ENCODE measurements around the gene ANKRD45.
"Not testable (repeated sequence)": the region's sequence is repeated elsewhere in the genome, so short reads cannot be mapped to it uniquely, and the experiment has no call there.

The ANKRD45 gene

DNA sequence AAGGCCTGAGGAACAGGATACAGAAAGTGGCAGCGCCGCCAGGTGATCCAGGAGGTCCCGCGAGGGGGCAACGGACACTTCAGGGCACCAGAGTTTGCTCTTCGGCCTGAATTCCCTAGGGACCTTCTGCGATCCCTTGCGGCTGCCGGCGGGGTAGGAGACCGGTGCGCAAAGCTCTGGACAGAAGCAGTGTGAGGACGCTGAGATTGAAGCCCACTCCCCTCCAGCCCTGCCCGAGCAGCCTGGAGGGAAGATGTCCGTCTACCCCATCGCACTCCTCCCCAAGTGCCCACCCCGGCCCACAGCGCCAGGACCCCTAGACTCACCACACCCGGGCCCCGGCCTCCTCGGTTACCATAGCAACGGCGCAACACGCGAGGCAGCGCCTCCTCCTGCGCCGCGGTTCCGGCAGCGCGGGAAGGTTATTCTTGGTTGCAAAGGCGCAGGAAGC, at the start of gene ANKRD45:
Gene ANKRD45 (minus strand): TSS at position 361 of the 451 bp plus-strand sequence. CDS start 10,433 bp downstream, outside the sequence.
- Histone ChIP-seq H3K9ac (ENCODE audit: low read length) (no peak within 1 kb of the TSS), H3K27ac (ENCODE audit: low read depth, low read length) (no peak within 1 kb of the TSS), H3K4me1 (ENCODE audit: control insufficient read depth, insufficient read depth, low read length) (no peaks in the 10 kb centered on the region), H3K27me3 (ENCODE audit: control insufficient read depth, insufficient read depth, low read length) (peaks cover 5% of the 10 kb centered on the region), H3K36me3 (ENCODE audit: control insufficient read depth, insufficient read depth, low read length) (no peaks in the 10 kb centered on the region), H3K4me3 (ENCODE audit: low read length) (no peak within 1 kb of the TSS)

GRCh38 chr1:173717238-173717637, 47.6 kb upstream of the ANKRD45 start:
- no peak overlapping the region for H3K9ac ChIP-seq (ENCODE audit: low read length)
- H3K4me3 ChIP-seq (ENCODE audit: low read length): no peak overlapping the region
- peaks cover 3% of the 10 kb centered on the region for H3K4me1 ChIP-seq (ENCODE audit: control insufficient read depth, insufficient read depth, low read length)
- no peaks in the 10 kb centered on the region for H3K27me3 ChIP-seq (ENCODE audit: control insufficient read depth, insufficient read depth, low read length)
- no peak overlapping the region for H3K27ac ChIP-seq (ENCODE audit: low read depth, low read length)
- no peaks in the 10 kb centered on the region for H3K36me3 ChIP-seq (ENCODE audit: control insufficient read depth, insufficient read depth, low read length)

DNA sequence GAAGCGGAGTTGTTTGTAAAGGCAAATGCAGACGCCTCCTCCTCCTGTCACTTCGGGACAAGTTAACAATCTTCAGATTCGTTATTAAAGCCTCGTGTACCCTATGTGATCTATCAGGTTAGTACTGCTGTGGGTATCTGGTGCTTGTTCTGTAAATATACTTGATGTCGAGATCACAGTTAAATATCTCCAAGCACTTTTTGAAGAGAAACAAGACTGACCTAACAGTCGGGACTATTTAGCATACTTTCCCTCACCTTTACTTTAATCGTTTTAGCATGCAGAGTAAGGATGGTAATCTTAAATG, 45.8 kb upstream of the ANKRD45 start:
- H3K36me3 ChIP-seq (ENCODE audit: control insufficient read depth, insufficient read depth, low read length): no peaks in the 10 kb centered on the region
- peak overlapping the region; percentile 85 for H3K9ac ChIP-seq (ENCODE audit: low read length)
- H3K4me3 ChIP-seq (ENCODE audit: low read length): peak overlapping the region; percentile 87
- H3K27ac ChIP-seq (ENCODE audit: low read depth, low read length): peak overlapping the region; percentile 82
- peaks cover 3% of the 10 kb centered on the region for H3K4me1 ChIP-seq (ENCODE audit: control insufficient read depth, insufficient read depth, low read length)
- no peaks in the 10 kb centered on the region for H3K27me3 ChIP-seq (ENCODE audit: control insufficient read depth, insufficient read depth, low read length)

DNA sequence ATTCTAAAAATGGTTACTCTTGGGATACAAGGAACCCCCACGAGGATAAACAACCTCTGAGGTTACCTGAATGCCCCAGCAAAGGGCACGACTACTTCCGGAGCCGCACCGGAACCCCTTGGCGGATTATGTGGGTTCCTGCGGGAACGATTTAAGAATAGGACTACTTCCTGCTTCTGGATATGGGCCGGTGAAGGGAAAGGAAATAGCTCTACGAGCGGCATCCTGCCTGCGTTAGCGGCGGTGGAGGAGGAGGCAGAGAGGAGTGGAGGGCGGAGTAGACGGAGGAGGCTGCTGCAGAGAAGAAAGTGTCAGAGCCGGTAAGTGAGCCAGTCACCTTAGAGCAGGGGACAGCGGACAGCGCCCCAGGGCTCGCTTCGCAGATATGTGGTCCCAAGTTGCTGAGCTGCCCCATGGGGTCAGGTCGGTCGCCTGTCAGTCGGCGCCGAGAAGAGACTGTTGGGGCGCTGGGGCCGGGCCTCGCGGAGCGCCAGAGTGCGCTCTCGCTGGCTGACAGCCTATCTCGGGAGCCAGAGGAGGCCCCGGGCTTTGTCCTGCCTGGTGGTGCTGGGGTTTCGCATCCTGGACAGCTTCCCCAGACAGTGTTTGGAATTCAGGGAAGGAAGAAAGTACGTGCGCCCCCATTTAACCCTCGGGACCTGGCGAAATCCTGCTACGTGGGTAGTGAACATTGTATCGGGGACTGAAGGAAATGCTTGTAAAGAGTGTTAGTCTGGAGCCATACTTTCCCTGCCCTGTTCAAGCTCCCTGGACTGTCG, 45.3 kb upstream of the ANKRD45 start, which contains the start of gene KLHL20:
Gene KLHL20 (plus strand): TSS at position 223 of the 779 bp plus-strand sequence. CDS start 1,063 bp downstream, outside the sequence.
- Histone ChIP-seq H3K27me3 (ENCODE audit: control insufficient read depth, insufficient read depth, low read length) (no peaks in the 10 kb centered on the region), H3K36me3 (ENCODE audit: control insufficient read depth, insufficient read depth, low read length) (no peaks in the 10 kb centered on the region), H3K4me3 (ENCODE audit: low read length) (peak within 1 kb of the TSS; percentile 87), H3K4me1 (ENCODE audit: control insufficient read depth, insufficient read depth, low read length) (peaks cover 3% of the 10 kb centered on the region), H3K9ac (ENCODE audit: low read length) (peak within 1 kb of the TSS; percentile 85), H3K27ac (ENCODE audit: low read depth, low read length) (peak within 1 kb of the TSS; percentile 82)

GRCh38 chr1:173714441-173714758, 44.7 kb upstream of the ANKRD45 start:
- Histone ChIP-seq H3K27me3 (ENCODE audit: control insufficient read depth, insufficient read depth, low read length) (no peaks in the 10 kb centered on the region), H3K4me1 (ENCODE audit: control insufficient read depth, insufficient read depth, low read length) (peaks cover 3% of the 10 kb centered on the region), H3K4me3 (ENCODE audit: low read length) (peak overlapping the region; percentile 87), H3K27ac (ENCODE audit: low read depth, low read length) (peak overlapping the region; percentile 82), H3K36me3 (ENCODE audit: control insufficient read depth, insufficient read depth, low read length) (no peaks in the 10 kb centered on the region), H3K9ac (ENCODE audit: low read length) (peak overlapping the region; percentile 85)

DNA sequence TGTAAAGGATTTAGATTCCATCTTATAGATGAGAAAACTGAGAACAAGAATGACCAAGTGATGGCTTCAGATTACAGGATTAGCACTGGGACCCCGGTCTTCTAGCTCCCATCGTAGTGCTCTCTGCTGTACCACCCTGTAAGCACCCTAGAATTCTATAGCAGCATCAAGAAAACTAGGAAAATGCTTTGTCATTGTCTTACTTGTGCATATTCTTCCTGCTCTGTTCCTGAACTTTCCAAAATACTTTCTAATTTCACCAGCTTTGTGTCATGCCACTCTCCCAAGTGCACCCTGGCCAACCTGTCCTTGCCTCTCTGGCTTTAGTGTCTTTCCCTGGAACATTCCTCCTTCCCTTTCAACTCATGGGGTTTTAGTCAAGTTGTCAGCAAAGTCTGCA, 39.1 kb upstream of the ANKRD45 start:
- Histone ChIP-seq H3K36me3 (ENCODE audit: control insufficient read depth, insufficient read depth, low read length) (no peaks in the 10 kb centered on the region), H3K27ac (ENCODE audit: low read depth, low read length) (no peak overlapping the region), H3K9ac (ENCODE audit: low read length) (no peak overlapping the region), H3K4me1 (ENCODE audit: control insufficient read depth, insufficient read depth, low read length) (no peaks in the 10 kb centered on the region), H3K4me3 (ENCODE audit: low read length) (no peak overlapping the region), H3K27me3 (ENCODE audit: control insufficient read depth, insufficient read depth, low read length) (no peaks in the 10 kb centered on the region)

DNA sequence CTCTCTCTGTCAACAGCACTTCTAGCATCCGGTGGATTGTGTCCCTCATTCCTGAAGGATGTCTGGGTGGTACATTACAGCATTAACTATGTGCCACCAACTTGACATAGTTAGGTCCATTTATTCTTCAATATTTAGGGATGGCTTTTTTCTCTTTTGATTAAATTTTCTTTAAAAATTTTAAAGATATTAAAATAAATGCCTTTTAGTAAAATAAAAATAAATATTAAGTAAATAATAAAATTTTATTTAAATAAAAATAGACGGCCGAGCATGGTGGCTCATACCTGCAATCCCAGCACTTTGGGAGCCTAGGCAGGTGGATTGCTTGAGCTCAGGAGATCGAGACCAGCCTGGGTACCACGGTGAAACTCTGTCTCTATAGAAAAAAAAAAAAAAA, 35.5 kb upstream of the ANKRD45 start:
- no peak overlapping the region for H3K9ac ChIP-seq (ENCODE audit: low read length)
- no peak overlapping the region for H3K27ac ChIP-seq (ENCODE audit: low read depth, low read length)
- no peaks in the 10 kb centered on the region for H3K4me1 ChIP-seq (ENCODE audit: control insufficient read depth, insufficient read depth, low read length)
- H3K36me3 ChIP-seq (ENCODE audit: control insufficient read depth, insufficient read depth, low read length): no peaks in the 10 kb centered on the region
- no peak overlapping the region for H3K4me3 ChIP-seq (ENCODE audit: low read length)
- no peaks in the 10 kb centered on the region for H3K27me3 ChIP-seq (ENCODE audit: control insufficient read depth, insufficient read depth, low read length)

- H3K27me3 ChIP-seq (ENCODE audit: control insufficient read depth, insufficient read depth, low read length): no peaks in the 10 kb centered on the region
- no peak overlapping the region for H3K27ac ChIP-seq (ENCODE audit: low read depth, low read length)
- H3K36me3 ChIP-seq (ENCODE audit: control insufficient read depth, insufficient read depth, low read length): no peaks in the 10 kb centered on the region
- no peak overlapping the region for H3K4me3 ChIP-seq (ENCODE audit: low read length)
- H3K9ac ChIP-seq (ENCODE audit: low read length): no peak overlapping the region
- H3K4me1 ChIP-seq (ENCODE audit: control insufficient read depth, insufficient read depth, low read length): no peaks in the 10 kb centered on the region
These were observed 33.1 kb upstream of the ANKRD45 start for GRCh38 chr1:173702736-173703135.

- not testable (repeated sequence) for H3K4me3 ChIP-seq (ENCODE audit: low read length); H3K27me3 ChIP-seq (ENCODE audit: control insufficient read depth, insufficient read depth, low read length); H3K36me3 ChIP-seq (ENCODE audit: control insufficient read depth, insufficient read depth, low read length); H3K27ac ChIP-seq (ENCODE audit: low read depth, low read length); H3K4me1 ChIP-seq (ENCODE audit: control insufficient read depth, insufficient read depth, low read length); H3K9ac ChIP-seq (ENCODE audit: low read length)
These were observed 31.6 kb upstream of the ANKRD45 start for GRCh38 chr1:173701299-173701698.

GRCh38 chr1:173693238-173693637, 23.6 kb upstream of the ANKRD45 start:
- Histone ChIP-seq H3K4me3 (ENCODE audit: low read length) (no peak overlapping the region), H3K27me3 (ENCODE audit: control insufficient read depth, insufficient read depth, low read length) (no peaks in the 10 kb centered on the region), H3K9ac (ENCODE audit: low read length) (no peak overlapping the region), H3K4me1 (ENCODE audit: control insufficient read depth, insufficient read depth, low read length) (no peaks in the 10 kb centered on the region), H3K36me3 (ENCODE audit: control insufficient read depth, insufficient read depth, low read length) (no peaks in the 10 kb centered on the region), H3K27ac (ENCODE audit: low read depth, low read length) (no peak overlapping the region)

- Histone ChIP-seq H3K27me3 (ENCODE audit: control insufficient read depth, insufficient read depth, low read length) (no peaks in the 10 kb centered on the region), H3K9ac (ENCODE audit: low read length) (no peak overlapping the region), H3K4me3 (ENCODE audit: low read length) (no peak overlapping the region), H3K36me3 (ENCODE audit: control insufficient read depth, insufficient read depth, low read length) (no peaks in the 10 kb centered on the region), H3K4me1 (ENCODE audit: control insufficient read depth, insufficient read depth, low read length) (no peaks in the 10 kb centered on the region), H3K27ac (ENCODE audit: low read depth, low read length) (no peak overlapping the region)
These were observed 18.6 kb upstream of the ANKRD45 start for GRCh38 chr1:173688300-173688699.

GRCh38 chr1:173685121-173685520, 15.5 kb upstream of the ANKRD45 start:
- H3K9ac ChIP-seq (ENCODE audit: low read length); H3K4me1 ChIP-seq (ENCODE audit: control insufficient read depth, insufficient read depth, low read length): not testable (repeated sequence)

DNA sequence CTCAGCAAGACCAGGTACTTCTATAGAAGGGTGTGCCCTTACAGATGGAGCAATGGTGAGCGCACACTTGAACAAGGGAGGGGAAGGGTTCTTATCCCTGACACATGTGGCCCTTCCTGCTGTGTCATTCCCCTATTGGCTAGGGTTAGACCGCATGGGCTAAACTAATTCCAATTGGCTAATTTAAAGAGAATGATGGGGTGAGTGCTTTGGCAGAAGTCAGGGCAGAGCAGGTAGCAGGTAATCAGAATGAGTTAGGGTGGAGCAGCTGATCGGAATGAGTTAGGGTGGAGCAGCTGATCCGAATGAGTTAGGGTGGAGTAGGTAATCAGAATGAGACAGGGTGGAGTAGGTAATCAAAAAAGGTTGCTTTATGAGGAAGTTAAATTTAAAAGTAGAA, 14.2 kb upstream of the ANKRD45 start:
- H3K9ac ChIP-seq (ENCODE audit: low read length); H3K4me3 ChIP-seq (ENCODE audit: low read length); H3K4me1 ChIP-seq (ENCODE audit: control insufficient read depth, insufficient read depth, low read length); H3K27ac ChIP-seq (ENCODE audit: low read depth, low read length); H3K36me3 ChIP-seq (ENCODE audit: control insufficient read depth, insufficient read depth, low read length); H3K27me3 ChIP-seq (ENCODE audit: control insufficient read depth, insufficient read depth, low read length): not testable (repeated sequence)

More at GRCh38 chr1:173685121-173685520, 15.5 kb upstream of the ANKRD45 start:
- not testable (repeated sequence) for H3K27ac ChIP-seq (ENCODE audit: low read depth, low read length); H3K27me3 ChIP-seq (ENCODE audit: control insufficient read depth, insufficient read depth, low read length); H3K4me3 ChIP-seq (ENCODE audit: low read length); H3K36me3 ChIP-seq (ENCODE audit: control insufficient read depth, insufficient read depth, low read length)
